Raji (cell line): ENCODE results near the gene RHEX.

Source experiments
- POLR2A ChIP-seq: IDR thresholded peaks from 2 replicates; pipeline ENCODE4 v1.6.1; 2011; ENCODE audit warnings: low read depth, low read length, control low read depth; ENCODE audit not compliant: insufficient read depth

The RHEX gene

DNA sequence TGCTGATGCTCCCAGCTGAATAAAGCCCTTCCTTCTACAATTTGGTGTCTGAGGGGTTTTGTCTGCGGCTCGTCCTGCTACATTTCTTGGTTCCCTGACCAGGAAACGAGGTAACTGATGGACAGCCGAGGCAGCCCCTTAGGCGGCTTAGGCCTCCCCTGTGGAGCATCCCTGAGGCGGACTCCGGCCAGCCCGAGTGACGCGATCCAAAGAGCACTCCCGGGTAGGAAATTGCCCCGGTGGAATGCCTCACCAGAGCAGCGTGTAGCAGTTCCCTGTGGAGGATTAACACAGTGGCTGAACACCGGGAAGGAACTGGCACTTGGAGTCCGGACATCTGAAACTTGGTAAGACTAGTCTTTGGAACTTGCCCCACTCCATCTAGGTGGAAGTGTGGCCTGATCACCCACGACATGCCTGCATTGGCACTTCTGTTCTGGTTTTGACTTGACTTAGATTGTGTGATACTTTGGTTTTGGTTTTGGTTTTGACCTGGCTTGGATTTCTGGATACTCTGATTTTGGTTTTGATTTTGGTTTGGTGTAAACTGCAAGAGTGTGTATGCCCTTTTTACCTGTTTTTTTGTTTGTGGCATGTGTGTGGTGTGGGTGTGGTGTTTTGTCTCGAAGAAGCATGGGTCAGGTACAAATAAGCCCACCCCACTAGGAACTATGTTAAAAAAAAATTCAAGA is at the start of gene RHEX:
RHEX (plus strand) TSS at position 255 of the 692 bp plus-strand sequence. CDS start 44,656 bp downstream, outside the sequence.
- TF ChIP-seq POLR2A, result peak; percentile 19; the same call in 1 of the 2 replicates

- TF ChIP-seq POLR2A, result no peak
Observed at GRCh38 chr1:206003854-206004800, 48.8 kb upstream of the RHEX start.

DNA sequence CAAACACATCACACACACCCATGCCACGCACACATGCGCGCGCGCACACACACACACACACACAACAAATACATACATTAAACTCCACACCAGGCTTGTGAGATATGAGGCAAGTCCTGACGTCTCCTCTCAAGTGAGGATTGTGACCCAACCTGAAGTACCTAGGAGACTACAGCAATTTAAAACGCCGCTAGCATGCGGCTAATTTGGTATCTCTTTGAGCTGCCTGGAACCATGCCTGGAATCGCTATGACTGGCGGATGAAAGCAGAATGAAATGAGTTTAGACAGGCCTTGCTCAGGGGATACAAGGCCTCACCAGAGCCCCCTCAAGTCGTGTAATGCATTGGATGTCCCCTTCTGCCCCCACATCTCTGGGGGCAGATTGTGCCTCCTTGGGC is 48.1 kb upstream of the RHEX start:
- no peak for TF ChIP-seq POLR2A

DNA sequence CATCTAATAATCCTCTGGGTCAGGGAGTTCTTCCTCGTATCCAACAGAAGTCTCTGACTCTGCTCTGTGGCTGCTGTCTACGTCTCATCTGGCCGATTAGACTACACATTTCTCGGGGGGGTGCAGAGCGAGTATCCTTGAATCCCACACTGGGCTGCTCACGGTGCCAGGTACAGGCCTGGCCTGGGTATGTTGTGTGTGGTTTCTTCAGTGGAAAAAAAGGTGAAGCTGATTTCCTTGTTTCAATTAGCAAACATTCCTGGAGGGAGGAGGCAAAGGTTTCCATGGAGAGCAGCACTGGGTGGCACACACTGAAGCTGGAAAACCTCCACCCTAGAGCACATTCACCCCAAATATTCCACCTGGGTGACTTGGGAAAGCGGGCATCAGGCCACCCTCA is 47.7 kb upstream of the RHEX start:
- TF ChIP-seq POLR2A, result no peak

DNA sequence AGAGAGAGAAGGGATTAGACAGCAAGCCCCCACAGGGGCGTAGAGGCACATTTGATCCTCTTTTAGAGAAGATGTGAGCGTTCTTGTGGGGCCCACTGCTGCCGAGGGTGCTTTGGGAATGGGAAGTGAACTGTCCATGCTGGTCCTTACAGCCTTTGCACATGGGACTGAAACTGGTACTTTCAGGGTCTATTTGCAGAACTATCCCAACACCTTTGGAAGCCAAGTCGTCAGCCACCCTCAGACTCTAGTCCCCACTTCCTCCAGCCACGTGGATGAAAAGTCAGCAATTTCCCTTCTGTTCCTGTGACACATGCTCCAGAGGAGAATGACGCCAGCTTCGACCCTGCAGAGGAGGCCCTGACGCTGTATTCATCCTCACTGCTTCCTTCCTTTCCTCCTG is 47.2 kb upstream of the RHEX start:
- TF ChIP-seq POLR2A, result no peak

- no peak for TF ChIP-seq POLR2A
Observed at GRCh38 chr1:206006946-206007345, 46.0 kb upstream of the RHEX start.

DNA sequence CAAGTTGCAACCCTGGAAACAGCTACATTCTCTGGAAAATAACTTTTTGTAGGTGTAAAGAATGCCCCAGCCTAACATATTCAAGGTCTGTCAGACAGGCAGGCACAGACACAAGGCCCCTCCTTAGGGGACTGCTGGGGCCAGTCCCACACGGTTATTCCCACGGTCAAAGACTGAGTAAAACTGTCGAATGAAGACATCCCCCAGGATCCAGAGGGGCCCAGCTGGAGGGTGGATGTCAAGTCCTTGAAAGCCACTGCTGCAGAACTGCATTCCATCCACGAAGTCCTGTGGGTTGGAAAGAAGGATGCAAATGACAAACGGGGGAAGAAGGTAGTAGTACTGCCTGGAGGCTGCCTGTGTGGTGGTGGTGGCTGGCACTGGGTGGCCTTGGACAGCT is 42.9 kb upstream of the RHEX start:
- TF ChIP-seq POLR2A, result no peak

DNA sequence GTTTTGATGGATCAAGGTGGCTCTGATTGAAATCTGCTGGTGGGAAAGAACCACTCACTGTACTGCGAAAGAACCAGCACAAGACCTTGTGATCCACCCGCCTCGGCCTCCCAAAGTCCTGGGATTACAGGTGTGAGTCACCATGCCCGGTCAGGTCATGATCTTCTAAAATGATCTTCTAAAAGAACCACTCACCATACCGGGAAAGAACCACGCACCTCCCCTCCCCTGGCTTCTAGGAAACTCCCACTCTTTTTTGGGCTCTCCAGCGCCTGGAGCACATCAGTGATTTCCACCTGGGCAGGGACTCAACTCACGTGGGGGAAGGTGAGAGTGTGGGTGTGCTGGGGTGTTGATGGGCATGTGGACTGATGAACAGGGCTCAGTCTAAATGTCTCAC is 41.9 kb upstream of the RHEX start:
- no peak for TF ChIP-seq POLR2A

GRCh38 chr1:206012086-206012859 is 40.7 kb upstream of the RHEX start:
- peak; percentile 79 for TF ChIP-seq POLR2A

GRCh38 chr1:206013026-206013795 is 39.8 kb upstream of the RHEX start:
- TF ChIP-seq POLR2A, result no peak

DNA sequence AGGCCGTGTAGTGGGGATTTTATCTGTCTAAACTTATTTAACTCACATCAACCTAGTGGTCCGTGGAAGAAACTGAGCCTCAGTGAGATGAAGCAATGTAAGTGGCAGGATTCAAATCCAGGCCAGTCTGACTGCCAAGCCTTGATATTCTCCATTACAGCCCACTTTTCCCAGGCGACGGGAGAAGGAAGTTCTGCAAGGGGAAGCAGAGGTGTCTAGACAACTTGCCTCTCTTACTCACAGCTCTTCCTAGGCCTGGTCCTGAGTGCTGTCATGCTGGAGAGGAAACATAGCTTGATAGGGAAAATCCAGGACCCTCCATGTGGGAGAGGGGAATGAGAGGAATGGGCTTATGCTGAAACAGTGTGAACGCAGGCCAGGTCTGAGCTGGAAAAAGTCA is 38.4 kb upstream of the RHEX start:
- TF ChIP-seq POLR2A, result no peak

DNA sequence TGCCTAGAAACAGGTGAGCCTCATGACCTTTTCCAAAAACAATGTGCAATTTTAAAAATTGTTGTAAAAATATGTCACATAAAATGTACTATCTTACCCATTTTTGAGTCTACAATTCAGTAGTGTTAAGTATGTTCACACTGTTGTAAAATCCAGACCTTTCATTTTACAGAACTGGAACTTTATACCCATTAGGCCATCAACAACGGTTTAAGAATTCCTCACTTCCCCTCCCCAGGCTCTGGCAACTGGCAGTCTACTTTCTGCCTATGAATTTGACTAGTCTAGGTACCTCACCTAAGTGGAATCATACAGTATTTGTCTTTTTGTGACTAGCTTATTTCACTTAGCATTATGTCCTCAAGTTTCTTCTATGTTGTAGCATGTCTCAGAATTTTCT is 37.9 kb upstream of the RHEX start:
- TF ChIP-seq POLR2A, result no peak

DNA sequence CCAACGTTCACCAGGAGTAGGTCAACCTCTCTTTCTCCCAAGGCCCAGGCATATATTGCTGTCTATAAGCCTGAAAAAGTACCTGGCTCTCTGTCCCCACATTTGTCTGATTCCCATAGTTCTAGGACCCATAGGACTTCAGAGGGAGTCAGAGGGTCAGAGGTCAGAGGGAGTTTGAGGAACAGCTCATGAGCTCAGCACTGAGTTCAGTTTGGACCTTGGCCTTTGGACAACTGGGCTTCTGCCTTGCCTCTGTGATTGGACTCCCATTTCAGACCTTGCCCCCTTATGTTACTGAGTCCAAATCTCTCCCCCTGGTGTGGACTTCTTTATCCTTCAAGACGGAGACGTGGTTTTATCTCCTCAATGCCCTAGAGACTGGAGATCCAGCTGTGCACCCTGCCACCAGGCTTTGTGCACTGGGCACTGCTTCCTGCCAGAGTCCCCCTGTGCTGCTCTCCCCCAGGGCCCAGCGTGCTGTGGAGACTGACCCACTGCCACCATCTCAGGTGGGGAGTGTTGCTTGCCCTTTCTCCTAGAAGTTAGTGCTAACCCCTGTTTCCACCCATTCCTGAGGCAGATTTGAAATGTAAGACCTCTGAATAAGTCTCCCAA is 32.5 kb upstream of the RHEX start:
- no peak for TF ChIP-seq POLR2A

- TF ChIP-seq POLR2A, result no peak
Observed at GRCh38 chr1:206021008-206021625, 31.9 kb upstream of the RHEX start.
